Fibroblast of gingiva (primary cell): Measurements from ENCODE around the gene NCOA1.
"Not testable (repeated sequence)": the region's sequence is repeated elsewhere in the genome, so short reads cannot be mapped to it uniquely, and the experiment has no call there.

Experiments used
- DNase-seq: peaks from one replicate; pipeline ENCODE4 v3.0.0-alpha.2; 2011; ENCODE audit warnings: low read depth

The NCOA1 gene

DNA sequence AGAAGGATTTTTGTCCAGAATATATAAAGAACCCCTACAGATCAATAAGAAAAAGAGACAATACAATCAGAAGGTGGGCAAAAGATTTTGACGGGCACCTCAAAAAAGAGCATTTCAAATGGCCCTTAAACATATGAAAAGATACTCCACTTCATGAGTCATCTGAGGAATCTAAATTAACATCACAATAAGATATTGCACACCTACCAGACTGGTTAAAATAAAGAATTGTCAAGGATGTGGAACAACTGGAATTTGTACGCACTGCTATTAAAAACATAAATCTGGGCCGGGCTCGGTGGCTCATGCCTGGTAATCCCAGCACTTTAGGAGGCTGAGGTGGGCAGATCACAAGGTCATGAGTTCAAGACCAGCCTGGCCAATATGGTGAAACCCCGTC, 17.0 kb upstream of the NCOA1 start:
- DNase-seq: no peak

DNA sequence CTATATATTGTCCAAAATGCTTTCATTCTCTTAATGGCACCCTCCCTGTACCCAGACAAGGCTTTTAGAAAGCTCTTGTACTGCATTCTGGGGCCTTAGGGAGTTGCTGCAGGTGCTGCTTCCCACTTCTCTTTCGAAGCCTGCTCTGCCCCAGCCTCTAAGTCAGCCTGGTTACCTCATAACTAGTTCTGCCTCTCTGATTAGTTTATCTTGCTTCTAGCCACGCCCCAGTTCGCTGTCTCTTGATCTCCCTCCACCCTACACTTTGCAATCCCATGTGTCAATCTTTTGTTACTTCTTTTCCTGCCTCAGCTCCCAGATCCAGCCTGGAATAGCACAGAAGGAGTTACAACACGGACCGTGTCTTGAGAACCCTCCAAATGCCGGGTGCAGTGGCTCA, 13.8 kb upstream of the NCOA1 start:
- no peak for DNase-seq

DNA sequence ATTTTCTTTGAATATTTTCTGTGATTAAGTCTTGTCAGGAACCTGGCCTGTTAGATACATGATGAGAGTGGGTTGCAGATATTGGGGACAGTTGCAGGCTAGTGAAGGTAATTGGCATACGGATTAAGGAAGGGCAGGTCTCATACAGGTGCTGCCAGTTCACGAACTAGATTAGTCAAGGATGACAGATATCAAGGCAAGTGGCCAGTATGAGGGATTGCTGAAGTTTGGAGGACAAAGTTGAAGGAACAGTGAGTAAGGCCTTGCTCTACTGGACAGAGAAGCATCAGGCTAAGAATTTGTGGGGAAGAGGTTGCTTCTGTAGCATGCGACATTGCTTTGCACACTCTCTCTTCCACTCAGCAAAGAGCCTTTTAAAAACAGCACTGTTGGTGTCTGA, 12.8 kb upstream of the NCOA1 start:
- DNase-seq: no peak

DNA sequence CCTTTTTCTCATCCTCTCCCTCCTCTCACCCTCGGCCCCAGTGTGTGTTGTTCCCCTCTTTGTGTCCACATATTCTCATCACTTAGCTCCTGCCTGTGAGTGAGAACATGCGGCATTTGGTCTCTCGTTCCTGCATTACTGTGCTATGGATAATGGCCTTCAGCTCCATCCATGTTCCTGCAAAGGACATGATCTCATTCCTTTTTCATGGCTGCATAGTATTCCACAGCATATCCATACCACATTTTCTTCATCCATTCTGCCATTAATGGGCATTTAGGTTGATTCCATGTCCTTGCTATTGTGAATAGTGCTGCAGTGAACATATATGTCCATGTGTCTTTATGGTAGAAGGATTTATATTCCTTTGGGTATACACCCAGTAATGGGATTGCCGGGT, 10.8 kb upstream of the NCOA1 start:
- DNase-seq: no peak

DNA sequence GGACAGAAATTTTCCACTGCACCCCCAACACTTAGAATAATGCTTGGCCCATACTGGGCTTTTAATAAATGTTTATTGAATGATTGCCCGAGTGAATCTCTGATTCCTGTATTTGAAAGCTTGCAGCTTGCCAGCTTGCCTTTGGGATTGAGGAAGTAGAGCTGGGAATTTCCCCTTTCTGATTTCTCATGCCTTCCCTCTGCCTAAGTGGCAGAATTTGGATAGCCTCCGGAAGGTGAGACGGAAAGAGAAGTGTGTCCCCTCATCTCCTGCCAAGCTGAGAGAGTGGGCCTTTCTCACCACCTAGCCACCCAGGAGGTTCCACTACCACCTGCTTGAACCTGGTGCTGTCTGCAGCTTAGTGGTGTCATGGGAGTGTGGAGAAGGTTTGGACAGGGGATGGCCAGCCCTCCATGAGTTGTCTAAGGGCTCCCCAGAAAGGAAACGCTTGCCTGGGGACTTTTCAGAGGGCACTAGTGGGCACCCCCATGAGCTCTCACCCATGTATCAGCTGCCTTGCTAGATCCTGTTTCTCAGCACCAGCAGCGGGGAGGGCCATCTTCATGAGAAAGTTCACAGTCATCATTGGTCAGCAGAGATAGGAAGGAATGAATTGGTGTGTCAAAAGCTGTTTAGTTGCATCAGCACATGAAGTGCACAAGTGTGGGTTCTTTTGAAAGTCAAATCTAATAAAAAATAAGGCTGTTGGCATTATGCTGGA, 8.6 kb upstream of the NCOA1 start:
- DNase-seq: no peak

DNA sequence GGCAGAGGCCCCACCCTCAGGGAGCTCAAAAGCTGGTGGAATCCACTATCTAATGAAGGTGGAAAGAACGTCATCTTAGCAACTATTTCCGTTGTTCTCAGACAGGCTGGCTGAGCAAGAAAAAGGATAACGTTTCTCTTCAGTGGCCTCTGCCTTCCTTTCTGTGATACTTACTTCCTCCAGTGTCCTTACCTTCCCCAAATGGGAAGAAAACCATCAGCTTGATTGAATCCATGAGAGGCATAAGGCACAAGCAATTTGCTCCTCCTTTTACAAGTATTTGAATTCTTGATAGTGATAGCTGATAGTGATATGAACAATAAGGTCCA, 8.1 kb upstream of the NCOA1 start:
- DNase-seq: no peak

DNA sequence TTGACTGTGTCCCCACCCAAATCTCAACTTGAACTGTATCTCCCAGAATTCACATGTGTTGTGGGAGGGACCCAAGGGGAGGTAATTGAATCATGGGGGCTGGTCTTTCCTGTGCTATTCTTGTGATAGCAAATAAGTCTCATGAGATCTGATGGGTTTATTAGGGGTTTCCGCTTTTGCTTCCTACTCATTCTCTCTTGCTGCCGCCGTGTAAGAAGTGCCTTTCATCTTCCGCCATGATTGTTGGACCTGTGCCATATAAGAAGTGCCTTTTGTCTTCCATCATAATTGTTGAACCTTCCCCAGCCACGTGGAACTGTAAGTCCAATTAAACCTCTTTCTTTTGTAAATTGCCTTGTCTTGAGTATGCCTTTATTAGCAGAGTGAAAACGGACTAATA, 6.4 kb upstream of the NCOA1 start:
- DNase-seq: not testable (repeated sequence)

DNA sequence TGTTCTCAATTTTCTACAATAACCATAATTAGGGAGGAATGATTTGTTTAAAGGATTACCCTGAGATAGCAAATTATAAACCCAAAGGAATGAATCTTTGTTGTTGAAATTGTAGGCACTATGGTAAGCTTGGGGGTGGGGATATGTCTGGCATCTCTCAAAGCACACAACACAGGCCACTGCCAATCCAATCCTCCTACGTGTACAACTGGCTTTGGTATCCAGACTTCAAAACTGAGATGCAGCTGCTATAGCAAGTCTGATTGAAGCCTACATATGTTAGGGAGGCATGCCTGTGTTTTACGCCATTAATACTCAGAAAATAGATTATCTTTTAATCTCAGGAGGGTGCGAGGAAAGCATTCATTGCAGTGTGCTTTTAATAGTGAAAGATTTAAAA, 5.9 kb upstream of the NCOA1 start:
- no peak for DNase-seq

DNA sequence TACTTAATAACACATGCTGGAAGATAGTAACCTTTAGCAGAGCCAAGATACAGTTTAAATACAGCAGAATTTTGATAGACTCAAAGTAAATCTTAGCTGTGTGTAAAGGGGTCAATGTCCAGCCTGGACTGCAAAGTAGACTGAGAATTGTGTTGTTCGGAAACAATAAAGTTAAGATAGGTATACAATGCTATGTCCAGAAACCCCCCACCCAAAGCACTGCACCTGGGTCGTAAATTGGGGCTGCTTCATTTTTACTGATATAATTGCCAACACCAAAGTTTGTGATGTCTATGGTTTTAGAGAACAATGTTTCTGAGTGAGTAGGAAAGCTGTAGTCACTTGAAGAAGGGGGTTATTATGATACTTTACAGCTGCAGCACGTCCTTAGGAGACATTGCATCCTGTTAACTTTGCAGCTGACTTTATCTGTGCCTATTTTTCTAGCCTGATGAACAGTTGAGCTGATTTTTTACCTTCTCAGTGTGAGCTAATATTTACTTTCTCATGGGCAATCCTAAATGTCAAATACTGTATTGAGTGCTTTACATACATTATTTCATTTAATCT, 4.3 kb upstream of the NCOA1 start:
- DNase-seq: no peak

DNA sequence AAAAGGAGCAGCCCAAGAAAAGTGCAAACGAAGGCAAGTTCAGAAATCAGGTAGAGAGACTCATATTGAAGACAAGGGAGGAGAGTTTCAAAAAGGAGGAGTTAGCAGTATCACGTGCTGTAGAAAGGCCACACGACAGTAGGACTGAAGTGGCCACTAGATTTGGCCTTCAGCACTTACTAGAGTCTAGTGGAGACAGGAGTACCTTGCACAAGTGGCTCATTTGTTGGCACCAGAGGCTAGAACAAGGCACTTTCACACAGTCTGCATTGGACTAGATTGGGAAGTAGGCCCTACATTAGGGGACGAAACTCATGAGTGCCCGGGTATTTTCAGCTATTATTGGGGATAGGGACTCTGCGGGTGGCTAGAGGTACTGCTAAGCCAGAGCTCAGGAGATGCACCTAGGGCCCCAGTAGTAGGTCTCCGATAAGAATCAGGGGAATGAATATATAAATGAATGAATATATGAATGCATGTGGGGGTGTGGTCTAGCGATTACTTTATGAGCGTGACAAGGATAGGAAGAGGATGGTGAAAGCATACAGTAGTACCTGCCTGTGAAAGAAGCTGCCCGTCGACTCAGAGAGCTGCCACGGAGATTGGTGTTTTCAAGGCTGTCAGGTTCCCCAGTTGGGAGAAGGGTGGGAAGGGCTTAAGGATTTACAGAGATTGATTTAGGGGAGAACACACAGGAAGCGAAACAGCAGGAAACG, 1.4 kb upstream of the NCOA1 start:
- DNase-seq: no peak

DNA sequence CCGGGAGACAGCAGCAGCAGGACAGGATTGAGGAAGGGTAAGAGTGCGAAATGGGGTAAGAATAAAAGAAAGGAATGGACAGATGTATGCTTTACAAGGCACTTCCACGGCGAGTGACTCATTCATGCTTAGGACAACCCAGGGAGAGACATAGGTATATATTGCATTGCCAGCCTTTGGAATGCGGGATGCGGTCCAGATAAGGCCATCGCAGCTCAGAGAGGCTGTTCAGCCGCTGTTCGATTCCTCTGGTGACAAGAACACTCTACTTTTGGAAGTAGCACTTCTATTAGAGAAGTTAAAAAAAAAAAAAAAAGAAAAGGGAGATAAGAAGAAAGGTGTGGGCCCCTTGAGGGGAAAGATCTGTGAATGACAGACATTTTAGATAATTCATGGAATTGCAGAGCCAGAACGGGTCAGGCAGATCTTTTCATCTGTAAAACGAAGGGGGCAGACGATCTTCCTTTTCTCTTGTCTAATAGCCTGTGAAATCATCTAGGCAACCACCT, 819 bp upstream of the NCOA1 start:
- no peak for DNase-seq

DNA sequence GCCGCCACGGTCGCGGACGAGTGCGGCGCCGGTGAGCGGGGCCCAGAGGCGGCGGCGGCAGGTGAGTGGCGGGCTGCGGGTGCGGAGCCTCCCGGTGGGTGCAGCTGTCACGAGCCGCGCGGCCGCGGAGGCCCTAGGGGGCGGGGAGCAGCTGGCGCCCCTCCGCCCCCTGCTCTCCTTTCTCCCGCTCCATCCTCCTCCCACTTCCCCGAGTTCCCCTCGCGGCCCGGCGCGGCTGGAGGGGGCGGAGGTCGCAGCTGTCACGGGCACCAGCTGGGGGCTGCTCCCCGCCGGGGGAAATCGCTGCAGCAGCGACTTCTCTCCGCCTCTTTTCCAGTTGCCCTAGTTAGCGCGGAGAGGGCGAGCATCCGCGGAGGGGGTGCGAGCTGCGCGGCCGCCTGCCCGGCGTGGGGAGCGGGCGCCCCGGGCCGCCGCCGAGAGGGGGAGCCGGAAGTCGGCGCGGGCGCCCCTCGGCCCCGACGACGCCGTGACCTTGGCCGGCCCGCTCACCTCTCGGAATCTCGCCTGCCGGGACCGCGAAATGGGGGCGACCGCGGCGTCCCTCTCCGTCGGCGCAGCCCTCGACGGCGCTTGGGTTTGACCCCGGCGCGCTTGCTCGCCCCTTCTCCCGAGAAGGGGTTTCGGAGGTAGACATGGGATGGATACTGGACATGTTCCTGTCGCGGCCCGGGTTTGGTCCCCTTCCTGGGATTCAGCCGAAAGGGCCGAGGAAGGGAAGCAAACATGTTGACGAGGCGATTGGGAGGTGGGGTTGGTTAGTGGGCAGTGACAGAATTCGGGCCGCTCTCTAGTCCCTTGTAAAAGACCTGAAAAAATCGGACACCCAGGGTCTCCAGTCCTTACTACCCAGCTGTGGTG, 727 bp downstream of the NCOA1 start:
- DNase-seq: no peak

DNA sequence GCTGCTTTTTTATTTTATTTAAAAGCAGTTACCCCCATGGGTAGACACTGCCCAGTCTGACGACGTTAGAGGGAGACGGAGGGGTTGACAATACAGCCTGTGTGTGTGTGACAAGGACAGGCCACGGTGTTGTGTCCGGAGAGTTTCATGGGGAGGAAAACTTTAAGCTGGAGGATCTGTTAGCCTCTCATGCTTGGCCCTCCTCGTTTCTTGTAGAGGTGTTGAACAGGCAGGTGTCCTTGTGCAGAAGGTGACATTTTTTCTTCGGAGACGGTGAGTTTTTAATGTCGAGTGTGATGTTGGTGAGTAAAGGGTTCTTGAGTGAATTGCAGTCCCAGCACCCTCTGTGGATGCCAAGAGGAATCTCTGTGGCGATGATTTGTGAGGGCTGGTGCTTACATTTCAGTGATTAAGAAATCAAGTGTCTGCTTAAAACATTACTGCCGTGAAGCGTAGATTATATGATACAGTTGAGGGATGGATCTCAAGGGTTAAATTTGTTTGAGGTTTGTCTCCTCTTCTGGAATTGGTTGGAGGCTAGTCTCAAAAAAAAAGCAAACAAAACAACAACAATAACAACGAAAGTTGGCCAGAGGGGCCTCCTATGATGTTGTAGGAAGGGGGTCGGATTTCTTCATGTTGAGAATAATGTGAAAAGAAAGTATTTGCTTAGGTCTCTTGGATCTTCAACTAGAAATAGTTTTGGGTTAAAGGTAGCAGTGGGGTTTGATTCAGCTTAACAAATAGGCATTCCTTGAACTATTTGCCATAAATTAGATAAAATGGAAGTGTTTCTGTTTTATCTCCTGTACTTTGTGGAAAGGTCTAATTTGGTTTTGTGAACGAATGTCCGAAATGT, 1.6 kb downstream of the NCOA1 start:
- peak; percentile 54 for DNase-seq

DNA sequence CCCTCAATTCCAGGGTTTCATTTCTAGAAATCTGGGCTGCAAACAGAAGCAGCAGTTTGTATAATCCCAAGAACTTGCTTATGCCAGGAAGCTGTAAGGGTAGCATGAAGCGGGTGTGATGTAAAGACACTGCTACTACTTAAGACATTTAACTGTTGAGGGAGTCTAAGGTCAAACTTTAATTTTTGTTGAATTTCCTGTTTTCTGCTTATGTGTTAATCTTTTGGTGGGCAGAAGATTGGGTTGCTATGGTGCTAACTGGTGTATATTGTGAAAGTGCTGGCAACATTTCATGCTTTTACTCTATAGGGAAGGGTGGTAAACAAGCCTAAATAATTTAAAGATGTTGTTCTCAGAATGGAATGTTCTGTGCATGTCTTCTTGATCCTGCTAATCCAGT, 2.7 kb downstream of the NCOA1 start:
- peak; percentile 52 for DNase-seq

DNA sequence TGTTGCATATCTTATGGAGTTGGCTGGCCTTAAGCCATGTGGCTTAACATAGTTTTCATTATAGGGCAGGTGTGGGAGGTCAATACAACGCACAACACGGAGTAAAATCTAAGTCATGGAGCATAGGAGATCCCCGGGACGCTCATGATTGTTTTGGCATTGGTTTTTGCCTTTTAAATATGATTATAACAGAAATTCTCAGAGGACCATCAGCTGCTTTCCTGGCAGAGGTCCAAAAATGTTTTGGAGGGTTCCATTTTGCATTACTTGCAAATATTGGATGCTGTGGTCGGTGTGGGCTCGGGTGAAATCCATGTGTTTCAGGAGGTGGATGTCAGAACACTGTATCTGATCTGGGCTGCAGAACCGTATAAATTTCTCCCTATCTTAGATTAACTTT, 3.4 kb downstream of the NCOA1 start:
- no peak for DNase-seq

DNA sequence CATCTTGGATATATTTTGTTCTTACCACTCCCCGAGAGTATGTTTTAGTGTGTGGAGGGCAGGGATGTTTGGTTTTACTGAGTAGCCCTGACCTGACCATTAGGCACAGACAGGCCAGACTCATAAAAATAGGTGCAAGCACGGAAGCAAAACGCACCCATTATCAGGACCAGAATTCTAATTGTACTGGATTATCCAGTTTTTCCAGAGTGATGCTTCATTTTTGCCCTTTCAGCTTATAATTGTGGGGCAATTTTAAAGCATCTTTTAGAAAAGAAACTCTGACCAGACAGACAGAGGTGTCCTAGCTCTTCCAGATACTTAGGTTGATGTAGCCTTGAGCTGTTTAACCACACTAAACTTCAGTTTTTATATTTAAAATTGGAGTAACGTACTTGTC, 4.4 kb downstream of the NCOA1 start:
- DNase-seq: no peak

DNA sequence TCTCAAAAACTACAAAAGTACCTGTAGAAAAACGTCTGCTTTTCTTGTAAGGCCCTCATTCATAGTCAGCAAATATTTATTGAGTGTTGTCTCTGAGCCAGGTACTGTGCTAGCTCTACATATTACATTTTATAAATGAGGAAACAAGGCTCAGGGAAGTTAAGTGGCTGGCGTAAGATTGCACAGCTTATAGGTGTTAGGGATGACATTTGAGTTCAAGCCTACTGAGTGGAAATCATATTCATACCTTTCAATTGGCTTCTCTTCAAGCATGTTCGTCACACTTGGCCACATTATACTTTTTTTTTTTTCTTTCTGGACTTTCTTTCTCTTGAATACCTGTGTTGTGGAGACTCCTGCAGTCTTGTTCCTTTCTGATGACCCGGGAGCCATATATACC, 5.9 kb downstream of the NCOA1 start:
- no peak for DNase-seq

DNA sequence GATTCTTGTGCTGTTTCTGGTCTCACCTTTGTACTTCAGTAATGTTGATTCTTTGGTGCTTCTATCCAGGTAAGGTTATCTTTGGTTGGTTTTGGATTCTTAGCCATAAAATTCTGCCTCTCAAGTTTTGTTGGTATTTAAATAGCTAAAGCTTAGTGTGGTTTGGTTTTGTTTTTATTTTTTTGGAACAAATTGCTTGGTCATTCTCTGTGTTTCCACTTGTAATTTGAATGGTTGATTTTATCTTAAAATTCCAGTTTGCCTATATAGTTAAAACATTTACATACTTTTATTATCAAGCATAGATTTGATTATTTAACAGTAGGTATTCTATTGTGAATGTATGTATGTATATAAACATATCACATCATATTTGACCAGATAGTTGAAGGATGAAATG, 6.6 kb downstream of the NCOA1 start:
- DNase-seq: no peak

DNA sequence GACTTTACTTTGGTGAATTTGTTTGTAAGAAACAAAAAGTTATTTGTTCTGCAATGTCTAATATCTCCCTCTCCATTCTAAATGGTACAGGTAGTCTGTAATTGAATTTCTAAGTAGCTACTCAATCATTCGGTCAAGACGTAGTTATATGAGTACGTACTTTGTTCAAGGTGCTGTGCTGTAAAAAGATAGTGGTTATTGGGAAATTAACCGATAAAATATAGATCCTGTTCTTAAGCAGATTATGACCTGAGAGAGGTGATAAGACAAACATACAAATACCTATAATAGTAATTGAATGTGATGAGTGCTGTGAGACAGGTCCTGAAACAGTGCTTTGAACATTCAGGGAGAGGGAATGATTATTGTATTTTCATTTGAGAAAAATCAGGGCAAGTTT, 7.1 kb downstream of the NCOA1 start:
- DNase-seq: no peak

DNA sequence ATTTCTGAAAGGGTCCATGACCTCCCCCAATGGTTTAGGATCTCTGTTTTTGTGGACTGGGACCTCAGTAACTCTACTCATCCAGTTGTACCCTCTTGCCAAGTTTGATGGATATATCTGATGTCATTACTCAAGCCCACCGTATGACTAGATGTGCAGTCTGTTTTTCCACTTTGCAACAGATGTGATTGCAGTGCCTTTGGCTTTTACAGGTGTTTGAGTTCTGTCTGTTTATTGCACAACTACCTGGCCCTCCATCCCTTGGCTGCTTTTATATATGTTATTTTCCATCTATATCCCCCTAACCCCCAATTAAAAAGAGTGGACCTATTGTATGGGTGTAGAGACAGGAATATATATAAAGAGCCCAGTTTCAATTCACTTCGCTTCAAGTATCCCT, 10.8 kb downstream of the NCOA1 start:
- DNase-seq: no peak

DNA sequence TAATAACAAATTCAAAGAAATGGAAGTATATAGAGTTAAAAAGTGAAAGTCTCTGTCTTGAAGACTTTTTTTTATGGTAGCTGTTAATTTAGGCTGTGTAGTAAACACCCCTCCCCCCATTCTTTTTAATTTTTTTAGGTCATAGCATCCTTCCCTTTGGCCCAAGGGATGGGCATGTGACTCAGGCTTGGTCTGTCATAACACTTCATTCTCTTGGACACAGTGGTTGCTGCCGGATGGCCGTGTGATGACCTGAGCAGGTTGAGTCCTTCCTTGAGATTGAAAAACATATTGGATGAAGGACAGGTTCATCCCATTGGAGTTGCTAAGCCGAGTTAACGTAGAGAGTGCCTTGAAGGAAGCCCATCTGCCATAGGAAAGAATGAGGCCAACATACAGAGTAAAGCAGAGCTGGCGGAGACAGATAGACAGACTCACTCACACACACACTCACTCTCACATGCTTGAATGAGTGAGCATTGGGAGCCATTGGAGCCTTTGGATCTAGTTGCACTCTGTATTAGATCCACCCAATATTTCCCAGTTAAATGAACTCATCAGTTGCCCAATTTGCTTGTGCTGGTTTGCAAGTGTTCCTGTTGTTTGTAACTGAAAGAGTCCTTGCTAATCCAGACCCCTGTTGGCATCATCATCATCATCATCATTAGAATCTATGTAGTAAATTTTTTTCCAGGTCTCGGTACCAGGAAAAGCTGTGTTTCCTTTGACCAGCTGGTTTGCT, 14.7 kb downstream of the NCOA1 start:
- no peak for DNase-seq
